GM12865 (cell line): ENCODE data around the gene SLC47A1.

ENCODE experiments used
- DNase-seq: peaks from one replicate; pipeline ENCODE4 v3.0.0; 2010; ENCODE audit warnings: low read depth
- H3K4me3 ChIP-seq: 2 replicates; pipeline ENCODE4 v1.5.1; 2011; ENCODE audit warnings: mild to moderate bottlenecking, low read depth, low read length, control low read depth
- TF ChIP-seq, protein P1 (sequence below): IDR thresholded peaks from 2 replicates; pipeline ENCODE4 v1.5.1; 2011; ENCODE audit warnings: low read length, control low read depth, low read depth, inconsistent platforms; ENCODE audit not compliant: insufficient read depth; ENCODE audit errors: missing control alignments

SLC47A1 gene

GRCh38 chr17:19533718-19534561 is at the start of gene SLC47A1:
TSS of gene SLC47A1 (plus strand) at chr17:19533854. CDS start at chr17:19533940, 86 bp downstream.
- TF ChIP-seq, protein P1, sequence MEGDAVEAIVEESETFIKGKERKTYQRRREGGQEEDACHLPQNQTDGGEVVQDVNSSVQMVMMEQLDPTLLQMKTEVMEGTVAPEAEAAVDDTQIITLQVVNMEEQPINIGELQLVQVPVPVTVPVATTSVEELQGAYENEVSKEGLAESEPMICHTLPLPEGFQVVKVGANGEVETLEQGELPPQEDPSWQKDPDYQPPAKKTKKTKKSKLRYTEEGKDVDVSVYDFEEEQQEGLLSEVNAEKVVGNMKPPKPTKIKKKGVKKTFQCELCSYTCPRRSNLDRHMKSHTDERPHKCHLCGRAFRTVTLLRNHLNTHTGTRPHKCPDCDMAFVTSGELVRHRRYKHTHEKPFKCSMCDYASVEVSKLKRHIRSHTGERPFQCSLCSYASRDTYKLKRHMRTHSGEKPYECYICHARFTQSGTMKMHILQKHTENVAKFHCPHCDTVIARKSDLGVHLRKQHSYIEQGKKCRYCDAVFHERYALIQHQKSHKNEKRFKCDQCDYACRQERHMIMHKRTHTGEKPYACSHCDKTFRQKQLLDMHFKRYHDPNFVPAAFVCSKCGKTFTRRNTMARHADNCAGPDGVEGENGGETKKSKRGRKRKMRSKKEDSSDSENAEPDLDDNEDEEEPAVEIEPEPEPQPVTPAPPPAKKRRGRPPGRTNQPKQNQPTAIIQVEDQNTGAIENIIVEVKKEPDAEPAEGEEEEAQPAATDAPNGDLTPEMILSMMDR: no peak
- DNase-seq: peak; percentile 10
- no peak within 1 kb of the TSS for H3K4me3 ChIP-seq

DNA sequence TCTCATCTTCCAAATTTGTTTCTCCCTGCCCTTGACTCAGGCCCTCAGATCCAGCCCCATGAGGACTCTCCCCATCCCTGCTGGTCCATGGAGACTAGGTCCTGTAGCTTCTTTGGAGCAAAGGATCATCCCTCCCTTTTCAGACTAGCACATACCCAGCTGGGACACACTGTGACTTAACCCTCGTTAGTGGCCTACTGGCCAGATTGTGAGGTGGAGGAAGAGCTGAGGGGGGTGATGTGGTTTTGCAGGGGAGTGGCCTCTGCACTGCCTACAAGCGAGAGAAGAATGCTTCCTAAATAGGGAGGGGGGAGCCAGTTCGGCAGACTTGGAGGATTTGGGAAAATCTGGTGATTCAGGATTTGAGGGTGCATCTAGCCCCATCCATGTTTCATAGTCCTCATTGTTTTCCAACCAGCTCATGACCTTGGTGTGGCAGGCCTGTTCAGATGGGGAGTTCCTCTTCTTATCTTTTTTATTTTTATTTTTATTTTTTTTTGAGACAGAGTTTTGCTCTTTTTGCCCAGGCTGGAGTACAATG is 47.8 kb upstream of the SLC47A1 start:
- no peak for DNase-seq
- TF ChIP-seq, protein P1: no peak

GRCh38 chr17:19486351-19487023 is 47.2 kb upstream of the SLC47A1 start:
- no peak for DNase-seq
- no peak overlapping the region for H3K4me3 ChIP-seq
- TF ChIP-seq, protein P1: no peak

More for the DNA sequence above, 47.8 kb upstream of the SLC47A1 start:
- no peak overlapping the region for H3K4me3 ChIP-seq

DNA sequence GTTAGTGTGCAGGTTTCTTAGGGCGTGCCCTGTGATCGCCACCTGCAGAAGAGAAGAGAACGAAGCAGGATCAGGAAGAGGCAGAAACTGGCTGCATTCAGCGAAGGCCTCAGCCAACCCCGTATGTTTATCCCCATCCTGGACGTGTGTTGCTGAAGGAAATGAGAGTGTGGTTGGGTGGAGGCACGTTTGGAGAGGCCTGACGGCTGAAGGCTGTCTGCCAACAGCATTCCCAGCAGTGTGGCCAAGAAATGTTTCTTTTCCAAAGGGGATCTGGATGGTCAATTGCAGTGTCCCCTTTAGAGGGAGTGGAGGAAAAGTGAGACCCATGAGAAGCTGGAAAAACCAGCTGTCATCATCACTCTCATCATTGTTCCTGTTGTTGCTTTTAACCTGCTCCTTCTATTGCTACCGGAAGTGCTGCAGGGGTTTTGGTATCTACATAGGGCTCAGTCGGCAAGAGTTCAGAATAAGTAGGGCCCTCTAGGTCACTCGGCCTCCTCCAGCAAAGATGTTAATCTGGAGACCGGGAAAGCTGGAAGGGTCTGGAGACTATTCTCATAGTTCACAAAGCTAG is 46.5 kb upstream of the SLC47A1 start:
- H3K4me3 ChIP-seq: no peak overlapping the region
- no peak for DNase-seq
- TF ChIP-seq, protein P1: no peak

- DNase-seq: no peak
- TF ChIP-seq, protein P1: no peak
- no peak overlapping the region for H3K4me3 ChIP-seq
These were observed 41.5 kb upstream of the SLC47A1 start for GRCh38 chr17:19492141-19492540.

- H3K4me3 ChIP-seq: no peak overlapping the region
- TF ChIP-seq, protein P1: no peak
- no peak for DNase-seq
These were observed 38.5 kb upstream of the SLC47A1 start for GRCh38 chr17:19494961-19495806.
